ENCODE data around the gene CHRM4.

Gene CHRM4

GRCh38 chr11:46341454-46341853, 50.1 kb downstream of the CHRM4 start:
- no peak overlapping the region for H3K9ac ChIP-seq (ENCODE audit: low read depth in 1 of 2, low read length in 2 of 2)
- H3K4me1 ChIP-seq (ENCODE audit: control insufficient read depth in 2 of 2, insufficient read depth in 2 of 2, low read length in 2 of 2), result peaks cover 2 to 6% of the 10 kb centered on the region in 2 donors
- H3K4me3 ChIP-seq (ENCODE audit: low read length in 2 of 2), result no peak overlapping the region
- peaks cover 0 to 2% of the 10 kb centered on the region in 2 donors for H3K27me3 ChIP-seq (ENCODE audit: control insufficient read depth in 2 of 2, insufficient read depth in 2 of 2, low read length in 2 of 2)
- no peaks in the 10 kb centered on the region for H3K36me3 ChIP-seq (ENCODE audit: control insufficient read depth in 2 of 2, insufficient read depth in 2 of 2, low read length in 2 of 2)
- no peak overlapping the region for H3K27ac ChIP-seq (ENCODE audit: low read depth in 2 of 2, low read length in 2 of 2)
- no peaks in the 10 kb centered on the region for H3K9me3 ChIP-seq (ENCODE audit: control insufficient read depth in 2 of 2, low read length in 2 of 2)

DNA sequence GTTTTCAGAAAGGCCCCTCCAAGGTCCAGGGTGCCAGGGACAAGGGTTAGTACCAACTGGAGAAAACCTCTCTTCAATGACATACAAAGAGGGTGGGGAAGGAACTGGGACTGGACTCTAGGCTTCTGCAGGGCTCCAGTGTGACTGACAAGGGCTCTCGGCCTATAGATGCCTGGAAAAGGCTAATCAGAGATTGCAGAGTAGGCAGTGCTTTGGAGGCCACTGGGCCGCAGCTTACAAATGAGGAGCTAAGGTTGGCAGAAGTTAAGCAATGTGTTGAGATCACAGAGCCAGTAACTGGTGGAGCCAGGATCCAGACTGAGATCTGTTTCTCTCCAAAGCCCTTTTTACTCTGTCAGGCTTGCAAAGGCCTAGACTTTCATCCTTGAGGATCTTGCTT, 51.8 kb downstream of the CHRM4 start:
- Histone ChIP-seq H3K4me1 (ENCODE audit: control insufficient read depth in 2 of 2, insufficient read depth in 2 of 2, low read length in 2 of 2) (peaks cover 2 to 6% of the 10 kb centered on the region in 2 donors), H3K27me3 (ENCODE audit: control insufficient read depth in 2 of 2, insufficient read depth in 2 of 2, low read length in 2 of 2) (peaks cover 0 to 9% of the 10 kb centered on the region in 2 donors), H3K9ac (ENCODE audit: low read depth in 1 of 2, low read length in 2 of 2) (no peak overlapping the region), H3K27ac (ENCODE audit: low read depth in 2 of 2, low read length in 2 of 2) (no peak overlapping the region), H3K9me3 (ENCODE audit: control insufficient read depth in 2 of 2, low read length in 2 of 2) (no peaks in the 10 kb centered on the region), H3K4me3 (ENCODE audit: low read length in 2 of 2) (no peak overlapping the region), H3K36me3 (ENCODE audit: control insufficient read depth in 2 of 2, insufficient read depth in 2 of 2, low read length in 2 of 2) (no peaks in the 10 kb centered on the region)

GRCh38 chr11:46338988-46339666, 52.4 kb downstream of the CHRM4 start:
- no peaks in the 10 kb centered on the region for H3K9me3 ChIP-seq (ENCODE audit: control insufficient read depth in 2 of 2, low read length in 2 of 2)
- H3K36me3 ChIP-seq (ENCODE audit: control insufficient read depth in 2 of 2, insufficient read depth in 2 of 2, low read length in 2 of 2), result no peaks in the 10 kb centered on the region
- H3K27ac ChIP-seq (ENCODE audit: low read depth in 2 of 2, low read length in 2 of 2), result no peak overlapping the region
- peaks cover 0 to 4% of the 10 kb centered on the region in 2 donors for H3K4me1 ChIP-seq (ENCODE audit: control insufficient read depth in 2 of 2, insufficient read depth in 2 of 2, low read length in 2 of 2)
- H3K27me3 ChIP-seq (ENCODE audit: control insufficient read depth in 2 of 2, insufficient read depth in 2 of 2, low read length in 2 of 2), result peaks cover 2 to 12% of the 10 kb centered on the region in 2 donors
- no peak overlapping the region for H3K4me3 ChIP-seq (ENCODE audit: low read length in 2 of 2)
- no peak overlapping the region for H3K9ac ChIP-seq (ENCODE audit: low read depth in 1 of 2, low read length in 2 of 2)

- Histone ChIP-seq H3K27me3 (ENCODE audit: control insufficient read depth in 2 of 2, insufficient read depth in 2 of 2, low read length in 2 of 2) (peaks cover 8 to 17% of the 10 kb centered on the region in 2 donors), H3K9ac (ENCODE audit: low read depth in 1 of 2, low read length in 2 of 2) (no peak overlapping the region), H3K36me3 (ENCODE audit: control insufficient read depth in 2 of 2, insufficient read depth in 2 of 2, low read length in 2 of 2) (no peaks in the 10 kb centered on the region), H3K4me1 (ENCODE audit: control insufficient read depth in 2 of 2, insufficient read depth in 2 of 2, low read length in 2 of 2) (peaks cover 0 to 4% of the 10 kb centered on the region in 2 donors), H3K4me3 (ENCODE audit: low read length in 2 of 2) (no peak overlapping the region), H3K9me3 (ENCODE audit: control insufficient read depth in 2 of 2, low read length in 2 of 2) (no peaks in the 10 kb centered on the region), H3K27ac (ENCODE audit: low read depth in 2 of 2, low read length in 2 of 2) (no peak overlapping the region)
Observed at GRCh38 chr11:46338636-46338987, 53.0 kb downstream of the CHRM4 start.

DNA sequence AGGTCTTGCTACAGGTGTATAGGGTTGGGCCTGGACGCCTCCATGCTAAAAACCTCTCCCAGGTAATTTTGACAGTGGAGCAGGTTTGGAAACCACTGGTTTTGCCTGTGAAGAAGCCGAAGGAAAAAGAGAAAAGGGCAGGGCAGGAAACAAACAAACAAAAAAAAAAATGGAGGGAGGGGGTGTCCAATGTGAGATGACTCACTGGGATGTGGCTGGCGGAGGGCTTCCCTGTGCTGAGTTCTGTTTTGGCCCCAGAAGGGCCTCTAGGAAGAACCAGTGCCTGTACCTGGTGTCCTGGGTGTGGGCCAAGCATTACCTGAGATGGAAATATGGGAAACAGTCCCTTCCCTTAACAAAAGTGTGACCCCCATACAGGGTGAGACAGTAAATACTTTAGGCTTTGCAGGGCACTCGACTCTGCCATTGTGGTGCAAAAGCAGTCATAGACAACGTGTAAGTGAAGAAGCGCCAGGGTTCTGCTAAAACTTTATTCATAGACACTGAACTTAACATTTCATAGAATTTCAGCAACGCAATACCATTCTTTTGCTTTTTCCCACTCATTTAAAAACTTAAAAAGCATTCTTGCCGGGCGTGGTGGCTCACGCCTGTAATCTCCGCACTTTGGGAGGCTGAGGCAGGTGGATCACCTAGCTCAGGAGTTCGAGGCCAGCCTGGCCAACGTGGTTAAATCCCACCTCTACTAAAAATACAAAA, 53.8 kb downstream of the CHRM4 start:
- H3K36me3 ChIP-seq (ENCODE audit: control insufficient read depth in 2 of 2, insufficient read depth in 2 of 2, low read length in 2 of 2), result no peaks in the 10 kb centered on the region
- no peaks in the 10 kb centered on the region for H3K9me3 ChIP-seq (ENCODE audit: control insufficient read depth in 2 of 2, low read length in 2 of 2)
- H3K4me3 ChIP-seq (ENCODE audit: low read length in 2 of 2), result no peak overlapping the region
- peaks cover 0 to 7% of the 10 kb centered on the region in 2 donors for H3K4me1 ChIP-seq (ENCODE audit: control insufficient read depth in 2 of 2, insufficient read depth in 2 of 2, low read length in 2 of 2)
- H3K9ac ChIP-seq (ENCODE audit: low read depth in 1 of 2, low read length in 2 of 2), result no peak overlapping the region
- peaks cover 13 to 22% of the 10 kb centered on the region in 2 donors for H3K27me3 ChIP-seq (ENCODE audit: control insufficient read depth in 2 of 2, insufficient read depth in 2 of 2, low read length in 2 of 2)
- H3K27ac ChIP-seq (ENCODE audit: low read depth in 2 of 2, low read length in 2 of 2), result no peak overlapping the region

- Histone ChIP-seq H3K9me3 (ENCODE audit: control insufficient read depth in 2 of 2, low read length in 2 of 2) (no peaks in the 10 kb centered on the region), H3K27ac (ENCODE audit: low read depth in 2 of 2, low read length in 2 of 2) (no peak overlapping the region), H3K27me3 (ENCODE audit: control insufficient read depth in 2 of 2, insufficient read depth in 2 of 2, low read length in 2 of 2) (peaks cover 24 to 29% of the 10 kb centered on the region in 2 donors), H3K4me1 (ENCODE audit: control insufficient read depth in 2 of 2, insufficient read depth in 2 of 2, low read length in 2 of 2) (peaks cover 4 to 10% of the 10 kb centered on the region in 2 donors), H3K4me3 (ENCODE audit: low read length in 2 of 2) (no peak overlapping the region), H3K9ac (ENCODE audit: low read depth in 1 of 2, low read length in 2 of 2) (no peak overlapping the region), H3K36me3 (ENCODE audit: control insufficient read depth in 2 of 2, insufficient read depth in 2 of 2, low read length in 2 of 2) (no peaks in the 10 kb centered on the region)
Observed at GRCh38 chr11:46336563-46337180, 54.9 kb downstream of the CHRM4 start.

GRCh38 chr11:46335890-46336562, 55.5 kb downstream of the CHRM4 start:
- no peak overlapping the region for H3K27ac ChIP-seq (ENCODE audit: low read depth in 2 of 2, low read length in 2 of 2)
- peaks cover 30% of the 10 kb centered on the region in 2 donors for H3K27me3 ChIP-seq (ENCODE audit: control insufficient read depth in 2 of 2, insufficient read depth in 2 of 2, low read length in 2 of 2)
- H3K9me3 ChIP-seq (ENCODE audit: control insufficient read depth in 2 of 2, low read length in 2 of 2), result no peaks in the 10 kb centered on the region
- H3K9ac ChIP-seq (ENCODE audit: low read depth in 1 of 2, low read length in 2 of 2), result no peak overlapping the region
- H3K36me3 ChIP-seq (ENCODE audit: control insufficient read depth in 2 of 2, insufficient read depth in 2 of 2, low read length in 2 of 2), result no peaks in the 10 kb centered on the region
- H3K4me1 ChIP-seq (ENCODE audit: control insufficient read depth in 2 of 2, insufficient read depth in 2 of 2, low read length in 2 of 2), result peaks cover 4 to 10% of the 10 kb centered on the region in 2 donors
- H3K4me3 ChIP-seq (ENCODE audit: low read length in 2 of 2), result no peak overlapping the region

- Histone ChIP-seq H3K9ac (ENCODE audit: low read depth in 1 of 2, low read length in 2 of 2) (no peak overlapping the region), H3K4me1 (ENCODE audit: control insufficient read depth in 2 of 2, insufficient read depth in 2 of 2, low read length in 2 of 2) (peaks cover 4 to 10% of the 10 kb centered on the region in 2 donors), H3K4me3 (ENCODE audit: low read length in 2 of 2) (no peak overlapping the region), H3K27ac (ENCODE audit: low read depth in 2 of 2, low read length in 2 of 2) (no peak overlapping the region), H3K9me3 (ENCODE audit: control insufficient read depth in 2 of 2, low read length in 2 of 2) (no peaks in the 10 kb centered on the region), H3K27me3 (ENCODE audit: control insufficient read depth in 2 of 2, insufficient read depth in 2 of 2, low read length in 2 of 2) (peaks cover 36 to 38% of the 10 kb centered on the region in 2 donors), H3K36me3 (ENCODE audit: control insufficient read depth in 2 of 2, insufficient read depth in 2 of 2, low read length in 2 of 2) (no peaks in the 10 kb centered on the region)
Observed at GRCh38 chr11:46335271-46335670, 56.3 kb downstream of the CHRM4 start.

GRCh38 chr11:46334211-46334610, 57.4 kb downstream of the CHRM4 start:
- Histone ChIP-seq H3K9me3 (ENCODE audit: control insufficient read depth in 2 of 2, low read length in 2 of 2) (no peaks in the 10 kb centered on the region), H3K27me3 (ENCODE audit: control insufficient read depth in 2 of 2, insufficient read depth in 2 of 2, low read length in 2 of 2) (peaks cover 41 to 42% of the 10 kb centered on the region in 2 donors), H3K4me3 (ENCODE audit: low read length in 2 of 2) (no peak overlapping the region), H3K36me3 (ENCODE audit: control insufficient read depth in 2 of 2, insufficient read depth in 2 of 2, low read length in 2 of 2) (no peaks in the 10 kb centered on the region), H3K4me1 (ENCODE audit: control insufficient read depth in 2 of 2, insufficient read depth in 2 of 2, low read length in 2 of 2) (peaks cover 4 to 7% of the 10 kb centered on the region in 2 donors), H3K27ac (ENCODE audit: low read depth in 2 of 2, low read length in 2 of 2) (no peak overlapping the region), H3K9ac (ENCODE audit: low read depth in 1 of 2, low read length in 2 of 2) (no peak overlapping the region)
